Hepatocyte (in vitro differentiated cells): ENCODE measurements around the gene ZFP62. TPM values are rescaled to one million over a fixed set of nuclear protein-coding genes. Genes with fewer than 3 reads are reported as not detected.
A peak's percentile ranks its signal among the peaks of the same experiment; 100 is the strongest.
"Not testable (repeated sequence)": the region's sequence is repeated elsewhere in the genome, so short reads cannot be mapped to it uniquely, and the experiment has no call there.

ENCODE experiments used
- DNase-seq: peaks from one replicate; pipeline ENCODE4 v3.0.0-alpha.2; 2016; ENCODE audit warnings: low spot score
- H2AFZ ChIP-seq: fragments of 200-600 bp; sonication (generic); 2 replicates; pipeline ENCODE4 v1.6.0; 2016; ENCODE audit warnings: antibody characterized with exemption, mild to moderate bottlenecking
- H3K27ac ChIP-seq: fragments of 200-600 bp; sonication (generic); 2 replicates; pipeline ENCODE4 v1.5.1; 2016; ENCODE audit warnings: mild to moderate bottlenecking
- H3K27me3 ChIP-seq: fragments of 200-600 bp; sonication (generic); 2 replicates; pipeline ENCODE4 v1.6.1; 2016
- H3K36me3 ChIP-seq: fragments of 200-600 bp; sonication (generic); replicated peaks from 2 replicates; pipeline ENCODE4 v1.5.1; 2016; ENCODE audit warnings: low read depth; ENCODE audit not compliant: insufficient read depth
- H3K4me1 ChIP-seq: fragments of 200-600 bp; sonication (generic); 2 replicates; pipeline ENCODE4 v1.5.1; 2016; ENCODE audit warnings: mild to moderate bottlenecking, moderate library complexity; ENCODE audit not compliant: insufficient read depth
- H3K4me2 ChIP-seq: fragments of 200-600 bp; sonication (generic); 2 replicates; pipeline ENCODE4 v1.6.0; 2016
- H3K4me3 ChIP-seq: fragments of 200-600 bp; sonication (generic); 2 replicates; pipeline ENCODE4 v1.5.1; 2016; ENCODE audit warnings: mild to moderate bottlenecking
- H3K79me2 ChIP-seq: fragments of 200-600 bp; sonication (generic); 2 replicates; pipeline ENCODE4 v1.6.0; 2017; ENCODE audit warnings: mild to moderate bottlenecking
- H3K9me2 ChIP-seq: fragments of 200-600 bp; sonication (generic); replicated peaks from 2 replicates; pipeline ENCODE4 v1.6.0; 2017; ENCODE audit warnings: mild to moderate bottlenecking; ENCODE audit not compliant: insufficient read depth
- H3K9me3 ChIP-seq: fragments of 200-600 bp; sonication (generic); 2 replicates; pipeline ENCODE4 v1.5.1; 2016; ENCODE audit warnings: low read depth, mild to moderate bottlenecking
- H4K20me1 ChIP-seq: fragments of 200-600 bp; sonication (generic); 2 replicates; pipeline ENCODE4 v1.6.0; 2016; ENCODE audit warnings: mild to moderate bottlenecking; ENCODE audit not compliant: insufficient read depth, poor library complexity, severe bottlenecking
- CTCF ChIP-seq: fragments of 200-600 bp; sonication (generic); IDR thresholded peaks from 2 replicates; pipeline ENCODE4 v1.5.1; 2016; ENCODE audit warnings: antibody characterized with exemption, mild to moderate bottlenecking; ENCODE audit not compliant: poor library complexity
- EZH2 ChIP-seq: fragments of 200-600 bp; sonication (generic); IDR thresholded peaks from 2 replicates; pipeline ENCODE4 v1.6.1; 2016; ENCODE audit warnings: antibody characterized with exemption, mild to moderate bottlenecking, borderline replicate concordance
- EZH2phosphoT487 ChIP-seq: fragments of 200-600 bp; sonication (generic); IDR thresholded peaks from one replicate; pipeline ENCODE4 v1.6.1; 2018; ENCODE audit warnings: antibody characterized with exemption, mild to moderate bottlenecking, low read depth, moderate library complexity; ENCODE audit not compliant: unreplicated experiment, severe bottlenecking
- WGBS: methylation state at CpG from one replicate; pipeline ENCODE4 v1.1.6; 2016; ENCODE audit warnings: low lambda C conversion rate; ENCODE audit errors: missing lambda C conversion rate; 5-methylcytosine and 5-hydroxymethylcytosine counted together
- polyA plus RNA-seq: library from polyadenylated mRNA; unstranded; fragments of >200 nt; fragmentation: Nextera tagmentation; extraction: Ambion mirVana; gene quantifications from 2 replicates; pipeline ENCODE4 v1.2.1, GENCODE V29; 2016
- total RNA-seq: library from RNA; depleted of rRNA; stranded (reverse); fragments of >200 nt; gene quantifications from 2 replicates; pipeline ENCODE4 v1.2.3, GENCODE V29; 2014

The ZFP62 gene
- total and polyA plus RNA-seq, 2 experiments from 2014 or later = 13.5 to 31.7 TPM

DNA sequence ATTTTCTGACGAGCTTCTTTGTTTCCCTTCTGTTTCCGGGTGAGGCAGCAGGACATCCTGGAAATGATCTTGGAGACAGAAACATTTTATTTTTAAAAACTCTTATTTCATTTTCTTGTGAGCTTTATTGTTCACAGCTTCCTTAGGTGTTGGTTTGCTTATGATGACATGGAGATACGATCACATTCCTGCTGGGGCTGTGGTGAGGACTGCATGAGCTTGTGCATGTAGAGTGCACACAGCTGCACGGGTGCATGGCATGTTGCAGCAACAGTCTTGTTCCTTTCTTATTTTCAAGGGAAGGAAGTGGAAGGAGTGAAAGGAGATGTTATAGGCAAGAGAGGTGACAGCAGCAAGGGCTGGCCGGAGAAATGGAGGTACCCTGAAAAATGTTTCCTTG is 39.1 kb upstream of the ZFP62 start:
- Histone ChIP-seq H3K4me3 (no peak overlapping the region), H3K27ac (no peak overlapping the region), H3K79me2 (no peaks in the 10 kb centered on the region), H3K4me2 (peak overlapping the region; percentile 64), H2AFZ (no peak overlapping the region), H3K9me3 (no peaks in the 10 kb centered on the region), H4K20me1 (no peaks in the 10 kb centered on the region), H3K4me1 (peaks cover 8% of the 10 kb centered on the region), H3K9me2 (no peaks in the 10 kb centered on the region), H3K27me3 (no peaks in the 10 kb centered on the region), H3K36me3 (no peaks in the 10 kb centered on the region)
- TF ChIP-seq EZH2 (no peak), EZH2phosphoT487 (no peak), CTCF (no peak)
- 89% methylated on average over 5 of the region's 5 CpGs for WGBS
- no peak for DNase-seq

DNA sequence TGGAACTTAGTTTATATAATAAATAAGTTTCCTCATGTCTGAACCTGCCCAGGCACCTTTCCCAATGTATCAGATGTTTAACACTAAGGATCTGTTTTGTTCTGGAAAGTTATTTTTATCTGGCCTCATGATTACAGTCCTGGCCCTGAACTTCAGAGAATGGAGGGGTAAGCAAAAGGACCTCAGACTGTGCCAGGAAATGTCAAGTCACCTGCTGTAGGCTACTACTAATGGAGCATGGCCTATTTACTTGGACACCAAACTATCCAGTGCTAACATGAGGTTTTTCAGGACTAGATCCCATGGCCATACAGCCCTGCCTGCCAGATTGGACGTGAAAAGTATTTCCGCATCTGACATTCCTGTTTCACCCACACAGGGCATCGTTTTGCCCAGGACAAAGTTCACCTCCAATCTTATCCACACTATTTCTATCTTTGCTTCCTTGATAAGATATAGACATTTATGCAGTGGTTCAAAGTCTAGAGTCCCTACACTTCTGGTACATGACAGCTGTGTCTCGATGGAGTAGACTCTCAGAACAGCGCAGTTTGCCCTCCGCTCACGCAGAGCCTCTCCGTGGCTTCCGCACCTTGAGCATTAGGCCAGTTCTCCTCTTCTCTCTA is 37.7 kb upstream of the ZFP62 start, which contains the start of gene BTNL8:
BTNL8 (plus strand) TSS at position 539 of the 626 bp plus-strand sequence. CDS start 152 bp downstream, outside the sequence.
- Histone ChIP-seq H3K4me3 (no peak within 1 kb of the TSS), H3K79me2 (no peaks in the 10 kb centered on the region), H4K20me1 (no peaks in the 10 kb centered on the region), H3K9me3 (no peaks in the 10 kb centered on the region), H3K4me2 (peak within 1 kb of the TSS; percentile 64), H3K27me3 (no peaks in the 10 kb centered on the region), H2AFZ (peak within 1 kb of the TSS; percentile 21), H3K27ac (peak within 1 kb of the TSS; percentile 84), H3K36me3 (no peaks in the 10 kb centered on the region), H3K4me1 (peaks cover 8% of the 10 kb centered on the region), H3K9me2 (no peaks in the 10 kb centered on the region)
- peak; percentile 41 for DNase-seq
- 72% methylated on average over 9 of the region's 9 CpGs for WGBS
- no peak for TF ChIP-seq EZH2phosphoT487
- TF ChIP-seq EZH2 = no peak

DNA sequence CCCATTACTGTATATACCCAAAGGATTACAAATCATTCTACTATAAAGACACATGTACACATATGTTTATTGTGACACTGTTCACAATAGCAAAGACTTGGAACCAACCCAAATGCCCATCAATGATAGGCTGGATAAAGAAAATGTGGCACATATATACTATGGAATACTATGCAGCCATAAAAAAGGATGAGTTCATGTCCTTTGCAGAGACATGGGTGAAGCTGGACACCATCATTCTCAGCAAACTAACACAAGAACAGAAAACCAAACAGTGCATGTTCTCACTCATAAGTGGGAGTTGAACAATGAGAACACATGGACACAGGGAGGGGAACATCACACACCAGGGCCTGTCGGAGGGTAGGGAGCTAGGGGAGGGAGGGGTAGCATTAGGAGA is 34.3 kb upstream of the ZFP62 start:
- not testable (repeated sequence) for H3K4me3 ChIP-seq, H3K4me2 ChIP-seq, H3K27ac ChIP-seq, H2AFZ ChIP-seq, H3K4me1 ChIP-seq, H3K36me3 ChIP-seq, H3K9me3 ChIP-seq, H3K27me3 ChIP-seq, H4K20me1 ChIP-seq, H3K9me2 ChIP-seq, DNase-seq, H3K79me2 ChIP-seq
- whole genome bisulfite sequencing = 90% methylated on average over 1 of the region's 1 CpG

DNA sequence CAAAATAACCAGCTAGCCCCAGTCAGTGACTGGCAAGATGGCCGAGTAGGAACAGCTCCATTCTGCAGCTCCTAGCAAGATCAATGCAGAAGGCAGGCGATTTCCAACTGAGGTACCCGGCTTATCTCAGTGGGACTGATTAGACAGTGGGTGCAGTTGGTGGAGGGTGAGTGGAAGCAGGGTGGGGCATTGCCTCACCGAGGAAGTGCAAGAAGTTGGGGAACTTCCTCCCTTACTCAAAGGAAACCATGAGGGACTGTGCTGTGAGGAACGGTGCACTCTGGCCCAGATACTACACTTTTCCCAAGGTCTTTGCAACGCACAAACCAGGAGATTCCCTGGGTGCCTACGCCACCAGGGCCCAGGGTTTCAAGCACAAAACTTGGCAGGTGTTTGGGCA is 28.3 kb upstream of the ZFP62 start:
- no peak overlapping the region for H3K4me3 ChIP-seq
- H3K27ac ChIP-seq = no peak overlapping the region
- WGBS = 78% methylated on average over 7 of the region's 7 CpGs

DNA sequence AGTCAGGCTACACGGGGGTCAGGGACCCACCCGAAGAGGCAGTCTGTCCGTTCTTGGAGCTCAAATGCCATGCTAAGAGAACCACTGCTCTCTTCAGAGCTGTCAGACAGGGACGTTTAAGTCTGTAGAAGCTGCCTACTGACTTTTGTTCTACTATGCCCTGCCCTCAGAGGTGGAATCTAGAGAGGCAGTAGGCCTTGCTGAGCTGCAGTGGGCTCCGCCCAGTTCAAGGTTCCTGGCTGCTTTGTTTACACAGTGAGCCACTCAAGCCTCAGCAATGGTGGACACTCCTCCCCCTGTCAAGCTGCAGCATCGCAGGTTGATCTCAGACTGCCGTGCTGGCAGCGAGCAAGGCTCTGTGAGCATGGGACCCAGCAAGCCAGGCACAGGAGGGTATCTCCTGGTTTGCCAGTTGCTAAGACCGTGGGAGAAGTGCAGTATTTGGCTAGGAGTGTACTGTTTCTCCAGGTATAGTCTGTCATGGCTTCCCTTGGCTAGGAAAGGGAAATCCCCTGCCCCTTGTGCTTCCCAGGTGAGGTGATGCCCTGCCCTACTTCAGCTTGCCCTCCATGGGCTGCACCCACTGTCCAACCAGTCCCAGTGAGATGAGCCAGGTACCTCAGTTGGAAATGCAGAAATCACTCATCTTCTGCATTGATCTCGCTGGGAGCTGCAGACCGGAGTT is 24.9 kb upstream of the ZFP62 start:
- H3K4me3 ChIP-seq, H3K9me3 ChIP-seq, H3K27me3 ChIP-seq, H3K79me2 ChIP-seq, H3K9me2 ChIP-seq, H4K20me1 ChIP-seq, H3K36me3 ChIP-seq, H3K4me1 ChIP-seq: not testable (repeated sequence)
- H2AFZ ChIP-seq = peak overlapping the region; percentile 31
- peak overlapping the region; percentile 79 for H3K27ac ChIP-seq
- H3K4me2 ChIP-seq = peak overlapping the region; percentile 63
- 53% methylated on average over 11 of the region's 11 CpGs for WGBS
- peak; percentile 83 for DNase-seq

More for the DNA sequence above, 28.3 kb upstream of the ZFP62 start:
- Histone ChIP-seq H2AFZ (no peak overlapping the region), H4K20me1 (no peaks in the 10 kb centered on the region), H3K4me1 (no peaks in the 10 kb centered on the region), H3K27me3 (no peaks in the 10 kb centered on the region), H3K9me3 (no peaks in the 10 kb centered on the region), H3K79me2 (no peaks in the 10 kb centered on the region), H3K9me2 (no peaks in the 10 kb centered on the region), H3K4me2 (no peak overlapping the region), H3K36me3 (no peaks in the 10 kb centered on the region)
- DNase-seq = no peak
- TF ChIP-seq CTCF (no peak), EZH2 (no peak), EZH2phosphoT487 (no peak)
